SK-N-SH treated with all-trans-retinoic acid at 6 μM for 48 hours (cell line): ENCODE results near the gene SLC10A2.
A peak's percentile ranks its signal among the peaks of the same experiment; 100 is the strongest.

Experiments used
- ATAC-seq: fragments of 200-7000 bp; cut with Tn5 transposase; 3 replicates; pipeline ENCODE4 v1.9.1; 2020; ENCODE audit warnings: mild to moderate bottlenecking, moderate library complexity
- ARNTL ChIP-seq: fragments of 450-650 bp; formaldehyde crosslinking; IDR thresholded peaks from 2 replicates; pipeline ENCODE4 v1.5.0; 2020; ENCODE audit warnings: low read depth, mild to moderate bottlenecking, moderate library complexity, borderline replicate concordance
- BACH2 ChIP-seq: fragments of 250-450 bp; sonication (Bioruptor Pico); IDR thresholded peaks from 2 replicates; pipeline ENCODE4 v1.9.0; 2021; ENCODE audit warnings: mild to moderate bottlenecking, borderline replicate concordance
- CREB5 ChIP-seq: fragments of 250-450 bp; sonication (Bioruptor Pico); IDR thresholded peaks from 2 replicates; pipeline ENCODE4 v1.5.1; 2020; ENCODE audit warnings: low read depth, mild to moderate bottlenecking, moderate library complexity
- CSDC2 ChIP-seq: fragments of 250-450 bp; sonication (Bioruptor Pico); IDR thresholded peaks from 2 replicates; pipeline ENCODE4 v1.5.0; 2020; ENCODE audit warnings: mild to moderate bottlenecking, moderate library complexity
- CSRNP3 ChIP-seq: fragments of 250-450 bp; sonication (Bioruptor Pico); IDR thresholded peaks from 2 replicates; pipeline ENCODE4 v1.5.1; 2021; ENCODE audit warnings: mild to moderate bottlenecking, moderate library complexity
- ESRRG ChIP-seq: fragments of 250-450 bp; sonication (Bioruptor Pico); IDR thresholded peaks from 2 replicates; pipeline ENCODE4 v1.6.1; 2021; ENCODE audit warnings: mild to moderate bottlenecking
- GLIS3 ChIP-seq: fragments of 250-450 bp; sonication (Bioruptor Pico); IDR thresholded peaks from 2 replicates; pipeline ENCODE4 v1.5.0; 2020; ENCODE audit warnings: mild to moderate bottlenecking, moderate library complexity
- ISL1 ChIP-seq: fragments of 250-450 bp; sonication (Bioruptor Pico); IDR thresholded peaks from 2 replicates; pipeline ENCODE4 v2.1.2; 2022; ENCODE audit warnings: mild to moderate bottlenecking, moderate library complexity
- OSR1 ChIP-seq: fragments of 250-450 bp; sonication (Bioruptor Pico); IDR thresholded peaks from 2 replicates; pipeline ENCODE4 v1.8.0; 2022; ENCODE audit warnings: moderate library complexity, mild to moderate bottlenecking, inconsistent platforms
- PATZ1 ChIP-seq: fragments of 250-450 bp; sonication (Bioruptor Pico); IDR thresholded peaks from 2 replicates; pipeline ENCODE4 v1.8.0; 2020; ENCODE audit warnings: mild to moderate bottlenecking, moderate library complexity, borderline replicate concordance
- POU6F1 ChIP-seq: fragments of 250-450 bp; sonication (Bioruptor Pico); IDR thresholded peaks from 2 replicates; pipeline ENCODE4 v1.8.0; 2021; ENCODE audit warnings: low read depth, mild to moderate bottlenecking, moderate library complexity, borderline replicate concordance
- PPARA ChIP-seq: fragments of 250-450 bp; sonication (Bioruptor Pico); IDR thresholded peaks from 2 replicates; pipeline ENCODE4 v1.5.0; 2020; ENCODE audit warnings: mild to moderate bottlenecking, borderline replicate concordance
- RARB ChIP-seq: fragments of 250-450 bp; sonication (Bioruptor Pico); IDR thresholded peaks from 2 replicates; pipeline ENCODE4 v1.8.0; 2021; ENCODE audit warnings: mild to moderate bottlenecking, moderate library complexity
- SNAI2 ChIP-seq: fragments of 250-450 bp; sonication (Bioruptor Pico); IDR thresholded peaks from 2 replicates; pipeline ENCODE4 v1.5.0; 2020; ENCODE audit warnings: mild to moderate bottlenecking, moderate library complexity
- TCF4 ChIP-seq: fragments of 250-450 bp; sonication (Bioruptor Pico); IDR thresholded peaks from 2 replicates; pipeline ENCODE4 v1.8.0; 2021; ENCODE audit warnings: mild to moderate bottlenecking, moderate library complexity, borderline replicate concordance
- TOX ChIP-seq: fragments of 250-450 bp; sonication (Bioruptor Pico); IDR thresholded peaks from 2 replicates; pipeline ENCODE4 v1.8.0; 2021; ENCODE audit warnings: mild to moderate bottlenecking, moderate library complexity, borderline replicate concordance
- TSHZ2 ChIP-seq: fragments of 250-450 bp; sonication (Bioruptor Pico); IDR thresholded peaks from 2 replicates; pipeline ENCODE4 v1.5.0; 2020; ENCODE audit warnings: mild to moderate bottlenecking, moderate library complexity
- ZC3H10 ChIP-seq: fragments of 250-450 bp; sonication (Bioruptor Pico); IDR thresholded peaks from 2 replicates; pipeline ENCODE4 v1.5.1; 2021; ENCODE audit warnings: mild to moderate bottlenecking, moderate library complexity
- ZFP3 ChIP-seq: fragments of 250-450 bp; sonication (Bioruptor Pico); IDR thresholded peaks from 2 replicates; pipeline ENCODE4 v1.5.0; 2020; ENCODE audit warnings: mild to moderate bottlenecking, moderate library complexity
- ZFP30 ChIP-seq: fragments of 450-650 bp; formaldehyde crosslinking; IDR thresholded peaks from 2 replicates; pipeline ENCODE4 v1.5.0; 2022; ENCODE audit warnings: mild to moderate bottlenecking, moderate library complexity
- ZNF565 ChIP-seq: fragments of 450-650 bp; formaldehyde crosslinking; conservative IDR thresholded peaks from 2 replicates; pipeline ENCODE4 v1.5.0; 2020; ENCODE audit warnings: low read depth, mild to moderate bottlenecking, moderate library complexity
- ZNF70 ChIP-seq: fragments of 450-650 bp; formaldehyde crosslinking; IDR thresholded peaks from 2 replicates; pipeline ENCODE4 v1.5.0; 2020; ENCODE audit warnings: mild to moderate bottlenecking, moderate library complexity
- ZNF8 ChIP-seq: fragments of 450-650 bp; formaldehyde crosslinking; IDR thresholded peaks from 2 replicates; pipeline ENCODE4 v1.5.0; 2020; ENCODE audit warnings: mild to moderate bottlenecking, moderate library complexity

The SLC10A2 gene

GRCh38 chr13:103007427-103007762, 58.8 kb downstream of the SLC10A2 start:
- no peak for TF ChIP-seq CSDC2 (CRISPR knock-in tag)
- no peak for TF ChIP-seq ZNF565 (CRISPR knock-in tag)
- no peak for TF ChIP-seq PPARA
- TF ChIP-seq ZFP30 (CRISPR knock-in tag), result no peak
- TF ChIP-seq ZC3H10 (CRISPR knock-in tag), result no peak
- TF ChIP-seq ZNF70 (CRISPR knock-in tag), result no peak
- TF ChIP-seq CSRNP3 (CRISPR knock-in tag), result no peak
- TF ChIP-seq ISL1 (CRISPR knock-in tag), result no peak
- TF ChIP-seq TCF4 (CRISPR knock-in tag), result no peak
- no peak for TF ChIP-seq SNAI2 (CRISPR knock-in tag)
- TF ChIP-seq ESRRG (CRISPR knock-in tag), result no peak
- TF ChIP-seq OSR1, result no peak
- no peak for TF ChIP-seq RARB (CRISPR knock-in tag)
- no peak for TF ChIP-seq GLIS3 (CRISPR knock-in tag)
- TF ChIP-seq POU6F1 (CRISPR knock-in tag), result no peak
- no peak for TF ChIP-seq ARNTL (CRISPR knock-in tag)
- ATAC-seq, result no peak

GRCh38 chr13:103006641-103007426, 59.4 kb downstream of the SLC10A2 start:
- ATAC-seq, result no peak
- TF ChIP-seq ZFP3 (CRISPR knock-in tag) (no peak), TCF4 (CRISPR knock-in tag) (no peak), GLIS3 (CRISPR knock-in tag) (no peak), TSHZ2 (no peak), CSRNP3 (CRISPR knock-in tag) (no peak), ISL1 (CRISPR knock-in tag) (peak; percentile 54), CSDC2 (CRISPR knock-in tag) (no peak), RARB (CRISPR knock-in tag) (no peak)

GRCh38 chr13:103004661-103005345, 61.4 kb downstream of the SLC10A2 start:
- ATAC-seq, result no peak
- TF ChIP-seq CSRNP3 (CRISPR knock-in tag), result no peak
- no peak for TF ChIP-seq PATZ1 (CRISPR knock-in tag)
- 0 out of 2 replicates have a peak, but pooled peaks have one; percentile 20 for TF ChIP-seq CREB5
- peak; percentile 71; the same call in 1 of the 2 replicates for TF ChIP-seq CSDC2 (CRISPR knock-in tag)
- no peak for TF ChIP-seq TCF4 (CRISPR knock-in tag)
- no peak for TF ChIP-seq ZFP30 (CRISPR knock-in tag)
- no peak for TF ChIP-seq ZC3H10 (CRISPR knock-in tag)
- TF ChIP-seq ZNF70 (CRISPR knock-in tag), result no peak
- TF ChIP-seq ZFP3 (CRISPR knock-in tag), result no peak
- no peak for TF ChIP-seq ZNF565 (CRISPR knock-in tag)
- TF ChIP-seq TOX (CRISPR knock-in tag), result no peak
- TF ChIP-seq SNAI2 (CRISPR knock-in tag), result 0 out of 2 replicates have a peak, but pooled peaks have one; percentile 36
- no peak for TF ChIP-seq PPARA
- TF ChIP-seq ESRRG (CRISPR knock-in tag), result no peak
- no peak; the same call in 1 of the 2 replicates for TF ChIP-seq ZNF8
- TF ChIP-seq ISL1 (CRISPR knock-in tag), result peak; percentile 91
- TF ChIP-seq BACH2, result no peak
- no peak for TF ChIP-seq OSR1
